ENCODE data around the gene PLEKHG3. TPM values are rescaled to one million over a fixed set of nuclear protein-coding genes. Genes with fewer than 3 reads are reported as not detected.

PLEKHG3 gene
- total RNA-seq, 1 experiment from 2014 or later: 34.0 TPM

DNA sequence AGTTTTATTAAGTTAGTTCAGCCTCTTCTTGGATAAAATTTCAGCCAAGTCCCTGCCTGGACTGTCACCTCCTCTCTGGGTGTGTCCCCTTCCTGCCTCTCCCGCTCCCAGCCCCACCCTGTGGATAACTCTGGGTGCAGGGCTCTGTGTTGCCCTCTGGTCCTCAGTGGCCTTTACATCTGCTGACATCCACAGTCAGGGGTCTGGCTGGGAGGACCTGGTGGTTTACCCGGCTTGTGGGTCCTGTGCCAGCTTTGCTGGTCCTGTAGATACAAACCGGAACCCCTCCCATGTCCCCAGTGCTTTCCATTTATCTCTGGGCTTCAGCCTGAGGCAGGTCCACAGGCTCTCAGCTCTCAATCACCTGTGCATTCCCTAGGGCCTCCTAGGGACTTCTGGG lies 28.9 kb upstream of the PLEKHG3 start:
- CTCF ChIA-PET: no interaction called here

DNA sequence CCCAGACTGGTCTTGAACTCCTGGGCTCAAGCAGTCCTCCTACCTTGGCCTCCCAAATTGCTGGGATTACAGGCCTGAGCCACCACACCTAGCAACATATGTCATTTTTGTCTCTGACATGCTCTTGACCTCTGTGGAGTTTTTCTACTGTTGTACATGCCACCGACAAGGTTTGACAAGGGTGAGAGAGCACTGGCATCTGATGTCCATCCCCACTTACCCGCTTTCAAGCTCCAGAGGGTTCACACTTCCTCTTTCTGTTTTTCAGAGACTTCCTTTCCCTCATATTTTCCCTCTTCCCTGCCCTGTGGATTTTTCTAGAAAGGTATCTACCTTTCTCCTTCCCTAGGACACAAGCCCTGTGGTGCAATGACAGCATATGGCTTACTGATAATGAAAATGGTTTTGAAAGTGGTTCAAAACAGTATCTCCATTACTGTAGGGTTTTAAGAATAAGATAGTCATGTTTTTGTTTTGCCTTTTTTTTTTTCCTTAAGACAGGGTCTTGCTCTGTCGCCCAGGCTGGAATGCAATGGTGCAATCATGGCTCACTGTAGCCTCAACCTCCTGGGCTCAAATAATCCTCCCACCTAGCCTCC lies 27.7 kb upstream of the PLEKHG3 start:
- no peak overlapping the region for H3K4me3 ChIP-seq (ENCODE audit: low read depth in 2 of 2, low read length in 2 of 2)
- CTCF ChIA-PET: no interaction called here
- POLR2A ChIA-PET: no interaction called here
- intact Hi-C loops (cut with micrococcal nuclease; ENCODE audit: unreplicated experiment) (no loop called here), in situ Hi-C loops (cut with HindIII; ENCODE audit: low pct_unique_long_range_greater_than_20kb, low sequenced_read_pairs) (no loop called here)
- ATAC-seq: no peak
- TF ChIP-seq, protein P1, sequence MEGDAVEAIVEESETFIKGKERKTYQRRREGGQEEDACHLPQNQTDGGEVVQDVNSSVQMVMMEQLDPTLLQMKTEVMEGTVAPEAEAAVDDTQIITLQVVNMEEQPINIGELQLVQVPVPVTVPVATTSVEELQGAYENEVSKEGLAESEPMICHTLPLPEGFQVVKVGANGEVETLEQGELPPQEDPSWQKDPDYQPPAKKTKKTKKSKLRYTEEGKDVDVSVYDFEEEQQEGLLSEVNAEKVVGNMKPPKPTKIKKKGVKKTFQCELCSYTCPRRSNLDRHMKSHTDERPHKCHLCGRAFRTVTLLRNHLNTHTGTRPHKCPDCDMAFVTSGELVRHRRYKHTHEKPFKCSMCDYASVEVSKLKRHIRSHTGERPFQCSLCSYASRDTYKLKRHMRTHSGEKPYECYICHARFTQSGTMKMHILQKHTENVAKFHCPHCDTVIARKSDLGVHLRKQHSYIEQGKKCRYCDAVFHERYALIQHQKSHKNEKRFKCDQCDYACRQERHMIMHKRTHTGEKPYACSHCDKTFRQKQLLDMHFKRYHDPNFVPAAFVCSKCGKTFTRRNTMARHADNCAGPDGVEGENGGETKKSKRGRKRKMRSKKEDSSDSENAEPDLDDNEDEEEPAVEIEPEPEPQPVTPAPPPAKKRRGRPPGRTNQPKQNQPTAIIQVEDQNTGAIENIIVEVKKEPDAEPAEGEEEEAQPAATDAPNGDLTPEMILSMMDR (IDR thresholded peaks at IDR 0.05): no peak
- TF ChIP-seq TCF7L2 (IDR thresholded peaks at IDR 0.05; ENCODE audit: low read depth, low read length) (no peak), SIN3A (IDR thresholded peaks at IDR 0.05; ENCODE audit: borderline replicate concordance, insufficient read depth, low read depth, low read length) (no peak), REST (IDR thresholded peaks at IDR 0.05; ENCODE audit: insufficient read depth in 1 of 2, low read depth in 2 of 2, low read length in 1 of 2) (no peak), POLR2AphosphoS5 (IDR thresholded peaks at IDR 0.05; ENCODE audit: low read depth, low read length) (no peak)
- BruUV-seq (replicated peaks): no TSS peak
- H3K9me3 ChIP-seq (ENCODE audit: control insufficient read depth, insufficient read depth, low read depth, low read length): no peaks in the 10 kb centered on the region
- H3K27me3 ChIP-seq (ENCODE audit: control insufficient read depth, insufficient read depth, low read length): no peaks in the 10 kb centered on the region
- H3K27ac ChIP-seq (ENCODE audit: low read length): no peak overlapping the region
- DNase-seq (ENCODE audit: low read depth, low spot score): no peak
- H3K36me3 ChIP-seq (ENCODE audit: control insufficient read depth, insufficient read depth, low read length): no peaks in the 10 kb centered on the region
- no peaks in the 10 kb centered on the region for H3K4me1 ChIP-seq (ENCODE audit: control insufficient read depth, insufficient read depth, low read length)

More for the DNA sequence above, 28.9 kb upstream of the PLEKHG3 start:
- H3K4me3 ChIP-seq (ENCODE audit: low read depth in 2 of 2, low read length in 2 of 2): no peak overlapping the region
- ATAC-seq (no peak), DNase-seq (ENCODE audit: low read depth, low spot score) (no peak)
- no TSS peak for BruUV-seq (replicated peaks)
- in situ Hi-C loops (cut with HindIII; ENCODE audit: low pct_unique_long_range_greater_than_20kb, low sequenced_read_pairs) (no loop called here), intact Hi-C loops (cut with micrococcal nuclease; ENCODE audit: unreplicated experiment) (no loop called here)
- TF ChIP-seq SIN3A (IDR thresholded peaks at IDR 0.05; ENCODE audit: borderline replicate concordance, insufficient read depth, low read depth, low read length) (no peak), POLR2AphosphoS5 (IDR thresholded peaks at IDR 0.05; ENCODE audit: low read depth, low read length) (no peak)
- H3K27ac ChIP-seq (ENCODE audit: low read length): no peak overlapping the region
- POLR2A ChIA-PET: interaction anchor here (0.6 kb wide), 2 partner anchors 25 to 729 kb away, joined by 3 to 5 read pairs; no protein-coding TSS in a partner anchor
- H3K27me3 ChIP-seq (ENCODE audit: control insufficient read depth, insufficient read depth, low read length): no peaks in the 10 kb centered on the region
- H3K4me1 ChIP-seq (ENCODE audit: control insufficient read depth, insufficient read depth, low read length): no peaks in the 10 kb centered on the region
- no peaks in the 10 kb centered on the region for H3K9me3 ChIP-seq (ENCODE audit: control insufficient read depth, insufficient read depth, low read depth, low read length)
- H3K36me3 ChIP-seq (ENCODE audit: control insufficient read depth, insufficient read depth, low read length): no peaks in the 10 kb centered on the region

DNA sequence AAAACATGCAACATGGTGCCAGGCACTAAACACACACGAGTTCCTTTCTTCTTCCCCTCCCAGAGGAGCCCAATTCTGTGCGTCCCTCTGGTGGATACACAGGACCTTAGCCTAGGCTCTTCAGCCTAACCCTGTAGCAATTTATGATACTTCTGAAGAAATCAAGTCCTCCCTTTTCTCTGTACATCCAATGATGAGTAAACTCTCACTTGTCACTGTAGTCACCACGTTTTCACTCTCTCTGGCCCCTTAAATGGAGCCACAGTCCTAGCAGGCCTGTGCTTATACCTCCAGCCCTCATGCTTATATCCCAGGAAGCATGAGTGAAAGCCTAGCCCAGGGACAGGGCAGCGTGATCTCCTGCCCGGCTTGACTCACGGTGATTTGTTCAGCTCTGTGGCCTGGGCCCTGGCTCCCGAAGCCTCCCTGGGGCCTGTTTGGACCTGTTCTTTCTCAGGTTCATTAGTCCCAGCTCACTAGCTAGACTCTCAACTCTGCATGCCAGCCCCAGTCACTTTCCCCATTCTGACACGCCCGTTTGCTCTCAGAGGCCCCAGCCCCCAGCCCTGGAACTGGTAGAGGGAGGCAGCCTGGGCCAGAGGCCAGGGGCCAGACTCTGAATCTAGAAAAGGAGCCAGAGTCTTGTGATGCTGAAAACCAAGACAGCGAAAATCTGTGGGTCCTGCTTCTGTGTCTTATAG lies 24.1 kb upstream of the PLEKHG3 start:
- TF ChIP-seq, protein P1 (IDR thresholded peaks at IDR 0.05): no peak
- TF ChIP-seq POLR2AphosphoS5 (IDR thresholded peaks at IDR 0.05; ENCODE audit: low read depth, low read length): no peak
- H3K4me3 ChIP-seq (ENCODE audit: low read depth in 2 of 2, low read length in 2 of 2): no peak overlapping the region
- no peak for ATAC-seq
- no peak overlapping the region for H3K27ac ChIP-seq (ENCODE audit: low read length)
- BruUV-seq (replicated peaks): no TSS peak
- no peak for DNase-seq (ENCODE audit: low read depth, low spot score)
- ChIA-PET CTCF (no interaction called here), POLR2A (no interaction called here)
- no peaks in the 10 kb centered on the region for H3K36me3 ChIP-seq (ENCODE audit: control insufficient read depth, insufficient read depth, low read length)
- intact Hi-C loops (cut with micrococcal nuclease; ENCODE audit: unreplicated experiment): no loop called here
- in situ Hi-C loops (cut with HindIII; ENCODE audit: low pct_unique_long_range_greater_than_20kb, low sequenced_read_pairs): no loop called here
- H3K9me3 ChIP-seq (ENCODE audit: control insufficient read depth, insufficient read depth, low read depth, low read length): no peaks in the 10 kb centered on the region
- H3K27me3 ChIP-seq (ENCODE audit: control insufficient read depth, insufficient read depth, low read length): no peaks in the 10 kb centered on the region
- no peaks in the 10 kb centered on the region for H3K4me1 ChIP-seq (ENCODE audit: control insufficient read depth, insufficient read depth, low read length)
